ENCODE measurements around the gene PADI4.
A peak's percentile ranks its signal among the peaks of the same experiment; 100 is the strongest.

The PADI4 gene, protein sequence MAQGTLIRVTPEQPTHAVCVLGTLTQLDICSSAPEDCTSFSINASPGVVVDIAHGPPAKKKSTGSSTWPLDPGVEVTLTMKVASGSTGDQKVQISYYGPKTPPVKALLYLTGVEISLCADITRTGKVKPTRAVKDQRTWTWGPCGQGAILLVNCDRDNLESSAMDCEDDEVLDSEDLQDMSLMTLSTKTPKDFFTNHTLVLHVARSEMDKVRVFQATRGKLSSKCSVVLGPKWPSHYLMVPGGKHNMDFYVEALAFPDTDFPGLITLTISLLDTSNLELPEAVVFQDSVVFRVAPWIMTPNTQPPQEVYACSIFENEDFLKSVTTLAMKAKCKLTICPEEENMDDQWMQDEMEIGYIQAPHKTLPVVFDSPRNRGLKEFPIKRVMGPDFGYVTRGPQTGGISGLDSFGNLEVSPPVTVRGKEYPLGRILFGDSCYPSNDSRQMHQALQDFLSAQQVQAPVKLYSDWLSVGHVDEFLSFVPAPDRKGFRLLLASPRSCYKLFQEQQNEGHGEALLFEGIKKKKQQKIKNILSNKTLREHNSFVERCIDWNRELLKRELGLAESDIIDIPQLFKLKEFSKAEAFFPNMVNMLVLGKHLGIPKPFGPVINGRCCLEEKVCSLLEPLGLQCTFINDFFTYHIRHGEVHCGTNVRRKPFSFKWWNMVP

GRCh38 chr1:17307946-17308345 lies at the start of gene PADI4:
Gene PADI4 (plus strand): TSS chr1:17308197. CDS start chr1:17308223, 26 bp downstream.
- no peak for DNase-seq
- in situ Hi-C loops (cut with MboI; ENCODE audit: low pct_unique_long_range_greater_than_20kb, low sequenced_read_pairs), result no loop called here

GRCh38 chr1:17258758-17259130 lies 49.3 kb upstream of the PADI4 start:
- no peak for DNase-seq
- in situ Hi-C loops (cut with MboI; ENCODE audit: low pct_unique_long_range_greater_than_20kb, low sequenced_read_pairs), result no loop called here

- DNase-seq, result no peak
- in situ Hi-C loops (cut with MboI; ENCODE audit: low pct_unique_long_range_greater_than_20kb, low sequenced_read_pairs), result no loop called here
These were observed 48.6 kb upstream of the PADI4 start for GRCh38 chr1:17259233-17259873.

DNA sequence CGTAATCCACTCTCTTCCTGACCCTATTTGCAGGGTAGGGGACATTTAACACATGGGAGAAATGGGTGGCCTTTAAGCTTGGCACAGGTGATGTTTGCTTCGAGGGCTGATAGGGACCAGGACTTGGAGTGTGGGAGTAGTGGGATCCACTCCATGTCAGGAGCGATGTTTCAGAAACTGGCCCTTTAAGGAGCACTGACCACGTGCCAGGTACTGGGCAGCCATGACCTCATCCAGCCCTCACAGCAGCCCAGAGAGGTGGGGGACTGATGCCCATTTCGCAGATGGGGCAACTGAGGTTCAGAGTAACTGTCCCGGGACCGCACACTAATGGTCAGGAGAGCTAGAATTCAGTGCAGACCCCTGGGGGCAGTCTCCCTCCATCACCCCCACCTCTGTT lies 47.7 kb upstream of the PADI4 start:
- in situ Hi-C loops (cut with MboI; ENCODE audit: low pct_unique_long_range_greater_than_20kb, low sequenced_read_pairs), result no loop called here
- DNase-seq, result no peak

GRCh38 chr1:17260738-17261137 lies 47.3 kb upstream of the PADI4 start:
- in situ Hi-C loops (cut with MboI; ENCODE audit: low pct_unique_long_range_greater_than_20kb, low sequenced_read_pairs), result no loop called here
- no peak for DNase-seq

DNA sequence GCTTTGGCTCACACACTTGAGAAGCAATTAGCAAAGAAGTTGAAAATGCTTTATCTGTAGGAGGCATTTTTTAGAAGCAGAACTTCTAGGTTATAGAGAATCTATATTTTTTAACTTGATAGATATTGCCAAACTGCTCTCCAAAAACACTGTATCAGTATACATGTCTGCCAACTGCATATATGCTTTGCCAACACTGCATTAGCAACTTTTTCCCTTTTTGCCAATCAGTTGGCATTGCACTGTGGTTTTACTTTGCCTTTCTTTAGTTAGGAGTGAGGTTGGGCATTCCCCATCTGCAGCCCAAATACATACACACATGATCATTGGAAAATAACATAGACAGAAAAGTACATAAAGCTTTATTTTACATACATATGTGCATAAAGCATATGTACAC lies 44.1 kb upstream of the PADI4 start:
- DNase-seq, result no peak
- in situ Hi-C loops (cut with MboI; ENCODE audit: low pct_unique_long_range_greater_than_20kb, low sequenced_read_pairs), result no loop called here

- DNase-seq, result no peak
- in situ Hi-C loops (cut with MboI; ENCODE audit: low pct_unique_long_range_greater_than_20kb, low sequenced_read_pairs), result no loop called here
These were observed 43.5 kb upstream of the PADI4 start for GRCh38 chr1:17264470-17264869.

GRCh38 chr1:17265162-17265561 lies 42.8 kb upstream of the PADI4 start:
- no peak for DNase-seq
- in situ Hi-C loops (cut with MboI; ENCODE audit: low pct_unique_long_range_greater_than_20kb, low sequenced_read_pairs), result no loop called here

DNA sequence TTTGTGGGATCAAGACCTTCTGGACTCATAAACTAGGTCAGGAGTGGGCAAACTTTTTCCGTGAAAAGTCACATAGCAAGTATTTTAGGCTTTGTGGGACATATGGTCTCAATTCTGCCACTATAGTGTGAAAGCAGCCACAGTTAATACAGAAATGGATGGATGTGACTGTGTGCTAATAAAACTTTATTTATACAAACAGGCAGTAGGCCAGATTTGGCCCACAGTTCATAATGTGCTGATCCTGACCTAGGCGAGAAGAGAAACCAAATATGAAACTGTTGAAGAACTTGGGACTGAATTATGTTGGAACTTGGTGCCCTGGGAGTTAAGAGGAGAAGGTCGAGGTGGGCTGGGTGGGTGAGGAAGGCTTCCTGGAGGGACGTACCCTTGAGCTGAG lies 42.0 kb upstream of the PADI4 start:
- DNase-seq, result no peak
- in situ Hi-C loops (cut with MboI; ENCODE audit: low pct_unique_long_range_greater_than_20kb, low sequenced_read_pairs), result no loop called here

DNA sequence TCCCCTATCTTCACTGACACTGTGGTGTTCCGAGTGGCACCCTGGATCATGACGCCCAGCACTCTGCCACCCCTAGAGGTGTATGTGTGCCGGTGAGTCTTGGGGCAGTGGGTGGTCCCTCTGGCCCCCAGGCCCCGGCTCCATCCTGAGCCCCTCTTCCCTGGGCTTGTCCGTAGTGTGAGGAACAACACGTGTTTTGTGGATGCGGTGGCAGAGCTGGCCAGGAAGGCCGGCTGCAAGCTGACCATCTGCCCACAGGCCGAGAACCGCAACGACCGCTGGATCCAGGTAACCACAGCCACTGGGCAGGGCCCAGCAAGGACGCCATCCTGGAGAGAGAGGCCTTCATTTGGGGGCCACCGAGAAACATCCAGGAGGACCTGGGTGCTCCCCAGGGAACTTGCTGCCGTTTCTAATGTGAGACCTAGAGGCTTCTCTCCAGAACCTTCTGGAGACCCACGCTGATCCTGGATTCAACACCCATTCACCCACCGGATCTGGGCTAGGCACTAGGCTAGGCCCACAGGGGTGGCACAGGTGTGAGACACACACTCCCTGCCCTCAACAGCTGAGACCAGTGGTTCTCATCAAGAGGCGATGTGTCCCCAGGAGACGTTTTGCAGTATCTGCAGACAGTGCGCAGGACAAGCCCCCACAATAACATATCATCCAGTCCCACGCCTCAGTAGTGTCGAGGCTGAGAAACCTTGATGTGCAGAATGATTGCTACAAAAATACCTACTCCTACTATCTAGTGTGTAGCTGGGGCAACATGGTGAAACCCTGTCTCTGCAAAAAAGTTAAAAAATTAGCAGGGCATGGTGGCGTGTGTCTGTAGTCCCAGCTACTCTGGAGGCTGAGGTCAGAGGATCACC lies 36.9 kb upstream of the PADI4 start:
- DNase-seq, result no peak
- in situ Hi-C loops (cut with MboI; ENCODE audit: low pct_unique_long_range_greater_than_20kb, low sequenced_read_pairs), result no loop called here

DNA sequence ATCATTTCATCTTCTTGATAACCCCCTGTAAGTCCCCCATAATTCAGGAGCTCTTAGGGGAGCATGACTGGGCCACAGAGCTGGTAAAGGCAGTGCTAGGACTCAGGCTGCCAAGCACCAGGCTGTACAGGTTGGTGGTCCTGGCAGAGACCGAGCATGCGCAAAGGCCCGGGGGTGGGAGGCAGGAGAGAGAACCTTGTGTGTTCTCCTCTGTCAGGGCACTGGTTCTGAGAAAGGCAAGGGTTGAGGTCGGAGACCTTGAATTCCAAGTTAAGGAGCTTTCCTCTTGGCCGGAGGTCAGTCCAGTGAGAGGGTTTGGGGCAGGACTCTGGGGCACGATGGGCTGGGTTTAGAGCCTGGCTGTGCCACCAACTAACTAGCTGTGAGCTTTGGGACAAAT lies 35.9 kb upstream of the PADI4 start:
- in situ Hi-C loops (cut with MboI; ENCODE audit: low pct_unique_long_range_greater_than_20kb, low sequenced_read_pairs), result no loop called here
- no peak for DNase-seq

DNA sequence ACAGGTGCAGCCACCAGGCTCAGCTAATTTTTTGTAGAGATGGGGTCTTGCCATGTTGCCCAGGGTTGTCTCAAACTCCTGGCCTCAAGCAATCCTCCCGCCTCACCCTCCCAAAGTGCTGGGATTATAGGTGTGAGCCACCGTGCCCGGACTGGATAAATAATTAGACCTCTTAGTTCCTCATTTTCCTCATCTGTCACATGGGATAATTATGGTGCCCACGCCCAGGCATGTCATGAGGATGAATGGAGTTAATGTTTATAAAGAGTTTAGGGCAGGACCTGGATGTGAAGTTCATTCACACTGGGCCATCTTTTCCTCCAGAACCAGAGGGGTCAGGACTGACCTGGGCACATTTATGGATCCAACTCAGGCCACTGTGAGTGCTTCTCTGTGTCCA lies 35.4 kb upstream of the PADI4 start:
- in situ Hi-C loops (cut with MboI; ENCODE audit: low pct_unique_long_range_greater_than_20kb, low sequenced_read_pairs), result no loop called here
- DNase-seq, result peak; percentile 30

- in situ Hi-C loops (cut with MboI; ENCODE audit: low pct_unique_long_range_greater_than_20kb, low sequenced_read_pairs), result no loop called here
- DNase-seq, result no peak
These were observed 34.9 kb upstream of the PADI4 start for GRCh38 chr1:17273096-17273495.

- in situ Hi-C loops (cut with MboI; ENCODE audit: low pct_unique_long_range_greater_than_20kb, low sequenced_read_pairs), result no loop called here
- peak; percentile 78 for DNase-seq
These were observed 33.5 kb upstream of the PADI4 start for GRCh38 chr1:17274186-17275170.

GRCh38 chr1:17276568-17276967 lies 31.4 kb upstream of the PADI4 start:
- DNase-seq, result peak; percentile 91
- in situ Hi-C loops (cut with MboI; ENCODE audit: low pct_unique_long_range_greater_than_20kb, low sequenced_read_pairs), result no loop called here

DNA sequence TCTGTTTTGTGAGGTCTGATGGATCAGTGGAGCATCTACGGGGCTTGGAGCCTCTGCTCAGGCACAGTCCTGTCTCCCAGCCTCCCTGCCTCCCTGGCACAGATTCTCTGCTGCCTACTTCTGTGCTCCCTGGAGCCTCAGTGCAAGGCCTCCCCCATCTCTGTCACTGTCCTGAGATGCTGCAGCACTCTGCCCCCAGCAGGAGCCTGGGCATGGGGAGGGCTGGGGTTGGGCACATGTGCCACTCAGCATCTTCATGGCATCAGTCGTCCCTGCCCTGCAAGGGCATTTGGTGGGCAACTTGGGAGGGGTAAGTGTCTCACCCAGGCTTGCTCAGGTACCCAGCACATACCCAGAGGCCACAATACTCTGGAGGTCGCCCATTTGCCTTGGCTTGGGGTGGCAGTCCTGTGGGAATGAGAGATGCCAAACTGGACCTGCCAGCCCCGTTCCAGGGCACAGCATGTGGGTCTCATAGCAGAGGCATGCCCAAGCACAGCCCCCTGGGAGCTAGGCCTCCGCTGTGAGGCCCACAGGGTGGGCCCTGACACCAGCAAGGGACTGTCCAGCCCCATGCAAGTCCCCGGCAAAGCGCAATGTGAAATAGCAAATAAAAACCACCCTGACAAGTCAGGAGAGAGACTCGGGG lies 30.4 kb upstream of the PADI4 start:
- in situ Hi-C loops (cut with MboI; ENCODE audit: low pct_unique_long_range_greater_than_20kb, low sequenced_read_pairs), result no loop called here

DNA sequence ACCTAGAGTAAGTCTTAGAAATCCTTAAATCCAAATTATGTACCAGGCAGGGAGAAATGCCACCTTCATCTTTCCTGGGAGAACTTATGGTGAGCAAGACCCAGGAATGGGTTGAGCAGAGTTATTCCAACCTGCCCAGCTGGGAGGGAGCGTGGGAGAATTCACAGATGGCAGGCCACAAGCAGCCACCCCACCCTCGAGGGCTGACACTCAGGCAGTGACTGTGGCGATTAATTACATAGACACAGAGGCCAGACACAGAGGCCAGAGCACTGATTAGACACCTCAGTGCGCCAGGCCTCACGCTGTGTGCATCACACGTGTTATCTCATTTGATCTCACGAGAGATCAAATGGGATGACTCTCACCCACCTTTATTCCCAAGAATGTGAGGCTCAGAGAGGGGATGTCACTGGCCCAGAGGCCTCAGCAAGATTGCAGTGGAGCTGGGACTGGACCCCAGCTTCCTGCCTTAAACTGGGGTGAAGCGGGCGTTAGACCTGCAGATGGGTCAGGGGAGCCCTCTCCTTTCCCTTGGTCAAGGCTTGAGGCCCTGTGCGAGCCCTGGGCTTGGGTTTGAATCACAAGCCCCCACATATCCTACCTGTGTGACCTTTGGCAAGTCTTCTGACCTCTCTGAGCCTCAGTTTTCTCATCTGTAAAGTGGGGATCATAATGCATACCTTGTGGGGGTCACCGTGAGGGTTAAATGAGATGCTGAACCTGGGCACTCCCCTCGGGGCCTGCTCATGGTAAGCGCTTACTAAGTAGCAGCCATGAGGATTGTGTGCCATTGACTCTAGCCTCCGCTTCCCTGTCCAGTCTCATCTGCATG lies 28.8 kb upstream of the PADI4 start:
- in situ Hi-C loops (cut with MboI; ENCODE audit: low pct_unique_long_range_greater_than_20kb, low sequenced_read_pairs), result no loop called here
- no peak for DNase-seq

More for the DNA sequence above, 30.4 kb upstream of the PADI4 start:
- DNase-seq, result no peak

All from KBM-7 (cell line).